PFSK-1 (cell line): ENCODE results near the gene OR4X1.

Source experiments
- POLR2AphosphoS5 ChIP-seq: IDR thresholded peaks from 2 replicates; pipeline ENCODE4 v1.6.1; 2012; ENCODE audit warnings: low read depth, mild to moderate bottlenecking, control low read depth, low read length, moderate library complexity
- REST ChIP-seq, 2 experiments: IDR thresholded peaks; 2 replicates each; pipeline versions ENCODE4 v1.6.1 to v1.8.0; 2011 to 2012; ENCODE audit warnings: low read depth in 2 of 2, low read length in 2 of 2, control low read depth in 1 of 2, inconsistent platforms in 1 of 2, mild to moderate bottlenecking in 1 of 2, moderate library complexity in 1 of 2; ENCODE audit not compliant: insufficient read depth in 1 of 2

- TF ChIP-seq REST (IDR thresholded peaks at IDR 0.05; ENCODE audit: insufficient read depth in 1 of 2, low read depth in 2 of 2, low read length in 2 of 2) (no peak), POLR2AphosphoS5 (no peak)
These were observed 42.3 kb downstream of the OR4X1 start, which contains the start of gene OR4S1 for GRCh38 chr11:48305923-48306322.
